HepG2 (cell line): ENCODE data around the gene HNRNPA1L2. TPM values are rescaled to one million over a fixed set of nuclear protein-coding genes. Genes with fewer than 3 reads are reported as not detected.

Experiments used
- EHMT2 ChIP-seq: fragments of 200-600 bp; sonication (generic); IDR thresholded peaks from 2 replicates; pipeline ENCODE4 v1.7.0; 2017; ENCODE audit warnings: antibody characterized with exemption, low read depth, low read length, borderline replicate concordance
- FLYWCH1 ChIP-seq: sonication (generic); formaldehyde crosslinking; IDR thresholded peaks from 2 replicates; pipeline ENCODE4 v1.8.1; 2023; ENCODE audit warnings: mild to moderate bottlenecking, missing genetic modification reagents
- HHEX ChIP-seq: IDR thresholded peaks from 2 replicates; pipeline ENCODE4 v1.6.1; 2016; ENCODE audit warnings: control low read depth
- KDM6A ChIP-seq: IDR thresholded peaks from 2 replicates; pipeline ENCODE4 v1.6.1; 2016; ENCODE audit warnings: low read depth
- MBD4 ChIP-seq: IDR thresholded peaks from 2 replicates; pipeline ENCODE4 v1.6.1; 2012; ENCODE audit warnings: low read length, inconsistent platforms, borderline replicate concordance
- MEF2D ChIP-seq: sonication (generic); formaldehyde crosslinking; IDR thresholded peaks from 2 replicates; pipeline ENCODE4 v1.5.1; 2020; ENCODE audit warnings: mild to moderate bottlenecking, missing genetic modification reagents
- TAF1 ChIP-seq: sonication (generic); formaldehyde crosslinking; IDR thresholded peaks from 2 replicates; pipeline ENCODE4 v1.4.0; 2020; ENCODE audit warnings: missing genetic modification reagents
- ZBTB44 ChIP-seq: sonication (generic); formaldehyde crosslinking; IDR thresholded peaks from 2 replicates; pipeline ENCODE4 v1.4.0; 2020; ENCODE audit warnings: missing genetic modification reagents
- ZBTB7B ChIP-seq: sonication (generic); formaldehyde crosslinking; IDR thresholded peaks from 2 replicates; pipeline ENCODE4 v1.4.0; 2020; ENCODE audit warnings: missing genetic modification reagents
- ZFP91 ChIP-seq: sonication (generic); formaldehyde crosslinking; IDR thresholded peaks from 2 replicates; pipeline ENCODE4 v1.9.0; 2022; ENCODE audit warnings: missing genetic modification reagents, mild to moderate bottlenecking, borderline replicate concordance
- ZNF136 ChIP-seq: sonication (generic); formaldehyde crosslinking; IDR thresholded peaks from 2 replicates; pipeline ENCODE4 v1.8.1; 2022; ENCODE audit warnings: low read depth, mild to moderate bottlenecking, moderate library complexity, missing genetic modification reagents
- ZNF362 ChIP-seq: sonication (generic); formaldehyde crosslinking; IDR thresholded peaks from 2 replicates; pipeline ENCODE4 v1.4.0; 2020; ENCODE audit warnings: missing genetic modification reagents, mild to moderate bottlenecking, borderline replicate concordance
- ZNF552 ChIP-seq: sonication (generic); formaldehyde crosslinking; IDR thresholded peaks from 2 replicates; pipeline ENCODE4 v1.9.0; 2022; ENCODE audit warnings: missing genetic modification reagents, mild to moderate bottlenecking, borderline replicate concordance
- ZNF556 ChIP-seq: sonication (generic); formaldehyde crosslinking; IDR thresholded peaks from 2 replicates; pipeline ENCODE4 v1.4.0; 2020; ENCODE audit warnings: mild to moderate bottlenecking, missing genetic modification reagents, borderline replicate concordance
- ZNF670 ChIP-seq: sonication (generic); formaldehyde crosslinking; IDR thresholded peaks from 2 replicates; pipeline ENCODE4 v1.8.0; 2022; ENCODE audit warnings: mild to moderate bottlenecking, missing genetic modification reagents, borderline replicate concordance
- ZNF749 ChIP-seq: sonication (generic); formaldehyde crosslinking; IDR thresholded peaks from 2 replicates; pipeline ENCODE4 v1.8.0; 2022; ENCODE audit warnings: mild to moderate bottlenecking, missing genetic modification reagents, moderate library complexity, borderline replicate concordance
- ZNF75D ChIP-seq: sonication (generic); formaldehyde crosslinking; IDR thresholded peaks from 2 replicates; pipeline ENCODE4 v1.8.1; 2023; ENCODE audit warnings: missing genetic modification reagents, mild to moderate bottlenecking, borderline replicate concordance
- polyA plus RNA-seq, 8 experiments: library from polyadenylated mRNA; depleted of rRNA in 3 of 8; stranded (reverse) in 7 of 8; unstranded in 1 of 8; fragments of >200 nt; fragmentation: Illumina TruSeq in 4 of 8; extraction: Trizol in 4 of 8; gene quantifications; 2 replicates each; pipeline versions ENCODE4 v1.2.1 to v1.2.3, GENCODE V29; 2011 to 2016; ENCODE audit warnings: low read depth in 4 of 8, missing spikeins in 1 of 8, mixed read lengths in 1 of 8; ENCODE audit not compliant: insufficient read depth in 1 of 8
- total RNA-seq, 5 experiments: library from RNA; depleted of rRNA; stranded (reverse); fragments of >200 nt; fragmentation: Illumina TruSeq; extraction: Trizol; gene quantifications; 2 replicates each; pipeline ENCODE4 v1.2.3, GENCODE V29; 2016; ENCODE audit warnings: low read depth in 1 of 5
- TF ChIP-seq, protein P1 (sequence below): sonication (generic); formaldehyde crosslinking; IDR thresholded peaks from 2 replicates; pipeline ENCODE4 v1.8.0; 2022; ENCODE audit warnings: mild to moderate bottlenecking, missing genetic modification reagents, moderate library complexity
- TF ChIP-seq, protein P2 (sequence below): IDR thresholded peaks from 2 replicates; pipeline ENCODE4 v1.6.1; 2016; ENCODE audit warnings: missing compliant biosample characterization, missing genetic modification reagents, borderline replicate concordance
- TF ChIP-seq, protein P3 (sequence below), 2 experiments: fragments of 450-650 bp in 1 of 2; sonication (generic) in 1 of 2; formaldehyde crosslinking; IDR thresholded peaks; 2 replicates each; pipeline versions ENCODE4 v1.5.0 to v1.8.0; 2020 to 2022; ENCODE audit warnings: mild to moderate bottlenecking in 1 of 2, missing genetic modification reagents in 1 of 2

Gene HNRNPA1L2
- total and polyA plus RNA-seq, 2 of the 13 experiments (the other 11 are each of a cell fraction or from before 2014, with no cell fraction given), result 3.6 to 7.1 TPM

GRCh38 chr13:52599848-52600603 is 42.2 kb upstream of the HNRNPA1L2 start (continued):
- TF ChIP-seq ZFP91 (CRISPR knock-in tag) (no peak; the same call in 1 of the 2 replicates), EHMT2 (no peak), ZNF362 (CRISPR knock-in tag) (peak; percentile 11; the same call in 1 of the 2 replicates), ZBTB44 (CRISPR knock-in tag) (no peak), ZNF75D (no peak), FLYWCH1 (no peak), TAF1 (CRISPR knock-in tag) (peak; percentile 66), MBD4 (no peak), ZNF749 (no peak), MEF2D (no peak), ZBTB7B (CRISPR knock-in tag) (peak; percentile 45; the same call in 1 of the 2 replicates), ZNF136 (no peak), ZNF552 (CRISPR knock-in tag) (no peak), HHEX (CRISPR knock-in tag) (no peak), ZNF670 (CRISPR knock-in tag) (no peak), ZNF556 (CRISPR knock-in tag) (peak; percentile 53; the same call in 1 of the 2 replicates), KDM6A (CRISPR knock-in tag) (no peak)
- TF ChIP-seq, protein P1, sequence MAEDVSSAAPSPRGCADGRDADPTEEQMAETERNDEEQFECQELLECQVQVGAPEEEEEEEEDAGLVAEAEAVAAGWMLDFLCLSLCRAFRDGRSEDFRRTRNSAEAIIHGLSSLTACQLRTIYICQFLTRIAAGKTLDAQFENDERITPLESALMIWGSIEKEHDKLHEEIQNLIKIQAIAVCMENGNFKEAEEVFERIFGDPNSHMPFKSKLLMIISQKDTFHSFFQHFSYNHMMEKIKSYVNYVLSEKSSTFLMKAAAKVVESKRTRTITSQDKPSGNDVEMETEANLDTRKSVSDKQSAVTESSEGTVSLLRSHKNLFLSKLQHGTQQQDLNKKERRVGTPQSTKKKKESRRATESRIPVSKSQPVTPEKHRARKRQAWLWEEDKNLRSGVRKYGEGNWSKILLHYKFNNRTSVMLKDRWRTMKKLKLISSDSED (CRISPR knock-in tag), result no peak
- TF ChIP-seq, protein P2, sequence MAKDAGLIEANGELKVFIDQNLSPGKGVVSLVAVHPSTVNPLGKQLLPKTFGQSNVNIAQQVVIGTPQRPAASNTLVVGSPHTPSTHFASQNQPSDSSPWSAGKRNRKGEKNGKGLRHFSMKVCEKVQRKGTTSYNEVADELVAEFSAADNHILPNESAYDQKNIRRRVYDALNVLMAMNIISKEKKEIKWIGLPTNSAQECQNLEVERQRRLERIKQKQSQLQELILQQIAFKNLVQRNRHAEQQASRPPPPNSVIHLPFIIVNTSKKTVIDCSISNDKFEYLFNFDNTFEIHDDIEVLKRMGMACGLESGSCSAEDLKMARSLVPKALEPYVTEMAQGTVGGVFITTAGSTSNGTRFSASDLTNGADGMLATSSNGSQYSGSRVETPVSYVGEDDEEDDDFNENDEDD, result peak; percentile 39; the same call in 1 of the 2 replicates
- TF ChIP-seq, protein P3, sequence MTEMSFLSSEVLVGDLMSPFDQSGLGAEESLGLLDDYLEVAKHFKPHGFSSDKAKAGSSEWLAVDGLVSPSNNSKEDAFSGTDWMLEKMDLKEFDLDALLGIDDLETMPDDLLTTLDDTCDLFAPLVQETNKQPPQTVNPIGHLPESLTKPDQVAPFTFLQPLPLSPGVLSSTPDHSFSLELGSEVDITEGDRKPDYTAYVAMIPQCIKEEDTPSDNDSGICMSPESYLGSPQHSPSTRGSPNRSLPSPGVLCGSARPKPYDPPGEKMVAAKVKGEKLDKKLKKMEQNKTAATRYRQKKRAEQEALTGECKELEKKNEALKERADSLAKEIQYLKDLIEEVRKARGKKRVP (CRISPR knock-in tag; IDR thresholded peaks at IDR 0.05), result no peak
